H1 (cell line): ENCODE data around the gene DYRK2. TPM values are rescaled to one million over a fixed set of nuclear protein-coding genes. Genes with fewer than 3 reads are reported as not detected.

Experiments
- polyA plus RNA-seq, 7 experiments: library from polyadenylated mRNA; depleted of rRNA in 3 of 7; stranded (reverse) in 5 of 7; unstranded in 2 of 7; fragments of >200 nt in 5 of 7; fragments of 200-250 nt in 2 of 7; gene quantifications; 1 replicate in 5 of 7; 2 replicates in 1 of 7; 4 replicates in 1 of 7; pipeline versions ENCODE4 v1.2.1 to v1.2.3, GENCODE V29; 2011 to 2013; ENCODE audit warnings: missing spikeins in 2 of 7, mixed read lengths in 2 of 7
- total RNA-seq: library from RNA; stranded (reverse); fragmentation: NEBNext Ultra II Directional; extraction: Animal tissue kit (Norgen Biotek cat#: 25700); gene quantifications from 2 replicates; pipeline ENCODE4 v1.2.1, GENCODE V29; 2021
- TF ChIP-seq, protein P1 (sequence below): fragments of 300-600 bp; sonication (generic); IDR thresholded peaks from 2 replicates; pipeline ENCODE4 v1.7.1; 2012; ENCODE audit warnings: low read length, moderate library complexity, mild to moderate bottlenecking, inconsistent platforms; ENCODE audit not compliant: insufficient replicate concordance

Gene DYRK2
- total and polyA plus RNA-seq, 2 of the 8 experiments (the other 6 are each of a cell fraction or from before 2014, with no cell fraction given) = 11.2 to 31.6 TPM

DNA sequence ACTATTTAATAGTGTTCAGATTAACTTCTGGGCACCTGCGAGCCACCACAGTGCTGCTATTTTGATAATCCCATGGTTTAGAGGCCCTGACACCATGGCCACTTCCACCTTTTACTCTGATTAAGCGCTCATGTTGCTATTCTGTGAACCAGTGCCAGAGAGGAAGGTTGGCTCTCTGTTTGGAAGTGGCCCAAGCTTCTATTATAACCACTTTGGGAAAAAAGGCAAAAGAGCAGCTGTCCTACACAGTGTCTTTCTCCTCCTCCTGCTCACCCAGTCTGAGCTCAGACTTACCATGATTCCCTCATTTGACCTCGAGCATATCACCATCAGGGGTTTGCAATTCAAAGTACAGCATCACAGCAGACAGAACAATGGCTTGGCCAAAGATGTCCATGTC is 23.3 kb downstream of the DYRK2 start (continued):
- TF ChIP-seq, protein P1, sequence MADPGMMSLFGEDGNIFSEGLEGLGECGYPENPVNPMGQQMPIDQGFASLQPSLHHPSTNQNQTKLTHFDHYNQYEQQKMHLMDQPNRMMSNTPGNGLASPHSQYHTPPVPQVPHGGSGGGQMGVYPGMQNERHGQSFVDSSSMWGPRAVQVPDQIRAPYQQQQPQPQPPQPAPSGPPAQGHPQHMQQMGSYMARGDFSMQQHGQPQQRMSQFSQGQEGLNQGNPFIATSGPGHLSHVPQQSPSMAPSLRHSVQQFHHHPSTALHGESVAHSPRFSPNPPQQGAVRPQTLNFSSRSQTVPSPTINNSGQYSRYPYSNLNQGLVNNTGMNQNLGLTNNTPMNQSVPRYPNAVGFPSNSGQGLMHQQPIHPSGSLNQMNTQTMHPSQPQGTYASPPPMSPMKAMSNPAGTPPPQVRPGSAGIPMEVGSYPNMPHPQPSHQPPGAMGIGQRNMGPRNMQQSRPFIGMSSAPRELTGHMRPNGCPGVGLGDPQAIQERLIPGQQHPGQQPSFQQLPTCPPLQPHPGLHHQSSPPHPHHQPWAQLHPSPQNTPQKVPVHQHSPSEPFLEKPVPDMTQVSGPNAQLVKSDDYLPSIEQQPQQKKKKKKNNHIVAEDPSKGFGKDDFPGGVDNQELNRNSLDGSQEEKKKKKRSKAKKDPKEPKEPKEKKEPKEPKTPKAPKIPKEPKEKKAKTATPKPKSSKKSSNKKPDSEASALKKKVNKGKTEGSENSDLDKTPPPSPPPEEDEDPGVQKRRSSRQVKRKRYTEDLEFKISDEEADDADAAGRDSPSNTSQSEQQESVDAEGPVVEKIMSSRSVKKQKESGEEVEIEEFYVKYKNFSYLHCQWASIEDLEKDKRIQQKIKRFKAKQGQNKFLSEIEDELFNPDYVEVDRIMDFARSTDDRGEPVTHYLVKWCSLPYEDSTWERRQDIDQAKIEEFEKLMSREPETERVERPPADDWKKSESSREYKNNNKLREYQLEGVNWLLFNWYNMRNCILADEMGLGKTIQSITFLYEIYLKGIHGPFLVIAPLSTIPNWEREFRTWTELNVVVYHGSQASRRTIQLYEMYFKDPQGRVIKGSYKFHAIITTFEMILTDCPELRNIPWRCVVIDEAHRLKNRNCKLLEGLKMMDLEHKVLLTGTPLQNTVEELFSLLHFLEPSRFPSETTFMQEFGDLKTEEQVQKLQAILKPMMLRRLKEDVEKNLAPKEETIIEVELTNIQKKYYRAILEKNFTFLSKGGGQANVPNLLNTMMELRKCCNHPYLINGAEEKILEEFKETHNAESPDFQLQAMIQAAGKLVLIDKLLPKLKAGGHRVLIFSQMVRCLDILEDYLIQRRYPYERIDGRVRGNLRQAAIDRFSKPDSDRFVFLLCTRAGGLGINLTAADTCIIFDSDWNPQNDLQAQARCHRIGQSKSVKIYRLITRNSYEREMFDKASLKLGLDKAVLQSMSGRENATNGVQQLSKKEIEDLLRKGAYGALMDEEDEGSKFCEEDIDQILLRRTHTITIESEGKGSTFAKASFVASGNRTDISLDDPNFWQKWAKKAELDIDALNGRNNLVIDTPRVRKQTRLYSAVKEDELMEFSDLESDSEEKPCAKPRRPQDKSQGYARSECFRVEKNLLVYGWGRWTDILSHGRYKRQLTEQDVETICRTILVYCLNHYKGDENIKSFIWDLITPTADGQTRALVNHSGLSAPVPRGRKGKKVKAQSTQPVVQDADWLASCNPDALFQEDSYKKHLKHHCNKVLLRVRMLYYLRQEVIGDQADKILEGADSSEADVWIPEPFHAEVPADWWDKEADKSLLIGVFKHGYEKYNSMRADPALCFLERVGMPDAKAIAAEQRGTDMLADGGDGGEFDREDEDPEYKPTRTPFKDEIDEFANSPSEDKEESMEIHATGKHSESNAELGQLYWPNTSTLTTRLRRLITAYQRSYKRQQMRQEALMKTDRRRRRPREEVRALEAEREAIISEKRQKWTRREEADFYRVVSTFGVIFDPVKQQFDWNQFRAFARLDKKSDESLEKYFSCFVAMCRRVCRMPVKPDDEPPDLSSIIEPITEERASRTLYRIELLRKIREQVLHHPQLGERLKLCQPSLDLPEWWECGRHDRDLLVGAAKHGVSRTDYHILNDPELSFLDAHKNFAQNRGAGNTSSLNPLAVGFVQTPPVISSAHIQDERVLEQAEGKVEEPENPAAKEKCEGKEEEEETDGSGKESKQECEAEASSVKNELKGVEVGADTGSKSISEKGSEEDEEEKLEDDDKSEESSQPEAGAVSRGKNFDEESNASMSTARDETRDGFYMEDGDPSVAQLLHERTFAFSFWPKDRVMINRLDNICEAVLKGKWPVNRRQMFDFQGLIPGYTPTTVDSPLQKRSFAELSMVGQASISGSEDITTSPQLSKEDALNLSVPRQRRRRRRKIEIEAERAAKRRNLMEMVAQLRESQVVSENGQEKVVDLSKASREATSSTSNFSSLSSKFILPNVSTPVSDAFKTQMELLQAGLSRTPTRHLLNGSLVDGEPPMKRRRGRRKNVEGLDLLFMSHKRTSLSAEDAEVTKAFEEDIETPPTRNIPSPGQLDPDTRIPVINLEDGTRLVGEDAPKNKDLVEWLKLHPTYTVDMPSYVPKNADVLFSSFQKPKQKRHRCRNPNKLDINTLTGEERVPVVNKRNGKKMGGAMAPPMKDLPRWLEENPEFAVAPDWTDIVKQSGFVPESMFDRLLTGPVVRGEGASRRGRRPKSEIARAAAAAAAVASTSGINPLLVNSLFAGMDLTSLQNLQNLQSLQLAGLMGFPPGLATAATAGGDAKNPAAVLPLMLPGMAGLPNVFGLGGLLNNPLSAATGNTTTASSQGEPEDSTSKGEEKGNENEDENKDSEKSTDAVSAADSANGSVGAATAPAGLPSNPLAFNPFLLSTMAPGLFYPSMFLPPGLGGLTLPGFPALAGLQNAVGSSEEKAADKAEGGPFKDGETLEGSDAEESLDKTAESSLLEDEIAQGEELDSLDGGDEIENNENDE = no peak
